T-cell (primary cell): ENCODE measurements around the gene TMEM131L. TPM values are rescaled to one million over a fixed set of nuclear protein-coding genes. Genes with fewer than 3 reads are reported as not detected.

ENCODE experiments used
- ATAC-seq, 4 experiments: fragments of 200-7000 bp in 3 of 4; fragments of 150-1000 bp in 1 of 4; cut with Tn5 transposase; replicated peaks in 1 of 4; 1 replicate in 3 of 4; 2 replicates in 1 of 4; pipeline ENCODE4 v1.10.0; 2021; ENCODE audit warnings: moderate library complexity in 3 of 4, mild to moderate bottlenecking in 2 of 4, moderate number of reproducible peaks in 1 of 4
- CTCF ChIA-PET, 2 donors: fragments of 300-600 bp; sonication (Branson Sonifier 250); formaldehyde crosslinking; loops; one replicate each; lab custom pipeline; 2022; ENCODE audit warnings: antibody characterized with exemption in 2 of 2; lab: Charles Lee
- POLR2A ChIA-PET, 2 donors: fragments of 300-600 bp; sonication (Branson Sonifier 250); formaldehyde crosslinking; loops; one replicate each; lab custom pipeline; 2022; ENCODE audit warnings: antibody characterized with exemption in 2 of 2; lab: Charles Lee
- DNase-seq, 35 experiments: peaks; one replicate each; pipeline versions ENCODE4 v3.0.0 to v3.0.0-alpha.2; 2013 to 2023
- H3K27ac ChIP-seq: one replicate; pipeline ENCODE4 v1.5.1; 2013; ENCODE audit warnings: low read length
- H3K27me3 ChIP-seq, 2 experiments: replicated peaks in 1 of 2; 1 replicate in 1 of 2; 2 replicates in 1 of 2; pipeline versions ENCODE4 v1.6.1 to v1.7.0; 2013; ENCODE audit warnings: low read length in 1 of 2, mixed read lengths in 1 of 2; ENCODE audit not compliant: control insufficient read depth in 2 of 2, insufficient read depth in 2 of 2; ENCODE audit errors: extremely low read depth in 1 of 2
- H3K36me3 ChIP-seq, 2 donors: 1 replicate in 1 of 2; 2 replicates in 1 of 2; pipeline versions ENCODE4 v1.6.1 to v1.7.0; 2013; ENCODE audit warnings: low read length in 1 of 2; ENCODE audit not compliant: control insufficient read depth in 2 of 2, insufficient read depth in 1 of 2; ENCODE audit errors: extremely low read depth in 1 of 2
- H3K4me1 ChIP-seq, 2 experiments: 1 replicate in 1 of 2; 2 replicates in 1 of 2; pipeline versions ENCODE4 v1.6.1 to v1.7.0; 2013; ENCODE audit warnings: low read length in 2 of 2, mixed read lengths in 1 of 2; ENCODE audit not compliant: insufficient read depth in 2 of 2, control insufficient read depth in 1 of 2; ENCODE audit errors: extremely low read depth in 1 of 2
- H3K4me3 ChIP-seq, 2 donors: 1 replicate in 1 of 2; 2 replicates in 1 of 2; pipeline versions ENCODE4 v1.5.1 to v1.7.0; 2013; ENCODE audit warnings: mild to moderate bottlenecking in 2 of 2, low read length in 1 of 2, moderate library complexity in 1 of 2; ENCODE audit not compliant: control insufficient read depth in 1 of 2; ENCODE audit errors: extremely low read depth in 1 of 2
- H3K9me3 ChIP-seq: 2 replicates; pipeline ENCODE4 v1.7.0; 2013
- H3K27ac Mint-ChIP-seq, 2 donors: one replicate each; pipeline ENCODE4 v1.8.0; 2020 to 2021; ENCODE audit warnings: mild to moderate bottlenecking in 2 of 2, mixed read lengths in 2 of 2
- H3K27me3 Mint-ChIP-seq, 2 donors: one replicate each; pipeline ENCODE4 v1.8.0; 2021 to 2022; ENCODE audit warnings: mixed read lengths in 2 of 2
- H3K36me3 Mint-ChIP-seq: one replicate; pipeline ENCODE4 v1.8.0; 2021; ENCODE audit warnings: mixed read lengths
- H3K4me1 Mint-ChIP-seq, 3 donors: one replicate each; pipeline ENCODE4 v1.8.0; 2020 to 2022; ENCODE audit warnings: mixed read lengths in 3 of 3, mild to moderate bottlenecking in 1 of 3
- H3K4me3 Mint-ChIP-seq, 3 donors: one replicate each; pipeline ENCODE4 v1.8.0; 2020 to 2022; ENCODE audit warnings: mild to moderate bottlenecking in 3 of 3, mixed read lengths in 3 of 3, moderate library complexity in 3 of 3
- H3K9me3 Mint-ChIP-seq, 3 donors: one replicate each; pipeline ENCODE4 v1.8.0; 2020 to 2022; ENCODE audit warnings: mixed read lengths in 3 of 3
- WGBS: methylation state at CpG from one replicate; pipeline ENCODE4 v1.1.5; 2013; ENCODE audit warnings: missing lambda C conversion rate; ENCODE audit not compliant: insufficient coverage; 5-methylcytosine and 5-hydroxymethylcytosine counted together
- total RNA-seq, 35 experiments: library from RNA in 6 of 35; stranded (reverse) in 6 of 35; fragments of 120-200 nt in 1 of 35; gene quantifications; one replicate each; pipeline versions ENCODE4 v1.2.1 to v1.2.4 and lab custom pipeline; 2013 to 2026

Gene TMEM131L
- total RNA-seq, 5 donors from 2014 or later (not counting 1 experiment from before 2014, with no cell fraction given) = 60.7 to 115 (median 72.6) TPM

DNA sequence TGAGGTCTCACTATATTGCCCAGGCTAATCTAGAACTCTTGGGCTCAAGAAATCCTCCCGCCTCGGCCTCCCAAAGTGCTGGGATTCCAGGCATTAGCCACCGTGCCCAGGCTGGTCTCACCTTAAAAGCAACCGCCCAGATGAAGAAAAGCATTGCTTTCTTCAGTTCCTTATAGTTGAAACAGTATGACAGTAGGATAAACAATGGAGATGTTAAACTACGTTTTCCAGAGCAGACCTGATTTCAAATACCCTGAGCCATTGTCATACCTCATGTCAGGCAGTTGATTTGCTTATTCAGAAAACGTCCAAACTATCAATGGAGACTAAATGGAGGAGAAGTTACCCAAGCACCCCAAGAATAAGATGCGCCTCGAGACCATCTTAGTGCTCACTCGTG lies 26.3 kb upstream of the TMEM131L start:
- WGBS = no CpG with 5 or more reads among the region's 9 CpGs
- H3K9me3 ChIP-seq = no peaks in the 10 kb centered on the region
- no peaks in the 10 kb centered on the region for H3K36me3 ChIP-seq
- ATAC-seq (no peak), DNase-seq (no peak)
- H3K4me3 ChIP-seq = peak overlapping the region in 1 of 2 donors; percentile 53
- peaks cover 9 to 23% of the 10 kb centered on the region in 2 experiments for H3K4me1 ChIP-seq
- Mint-ChIP-seq H3K4me1 (peaks cover 34 to 46% (median 43%) of the 10 kb centered on the region in 3 donors), H3K36me3 (no peaks in the 10 kb centered on the region), H3K27me3 (no peaks in the 10 kb centered on the region), H3K4me3 (peak overlapping the region; percentile 39 to 78 (median 78)), H3K9me3 (no peaks in the 10 kb centered on the region), H3K27ac (peak overlapping the region in 1 of 2 donors; percentile 94)
- no peaks in the 10 kb centered on the region for H3K27me3 ChIP-seq
- ChIA-PET CTCF (interaction anchor here in 1 of 2 donors (1.7 kb wide), 1 partner anchor 134 kb away, joined by 6 read pairs; no protein-coding TSS in a partner anchor), POLR2A (no interaction called here)
- H3K27ac ChIP-seq = peak overlapping the region; percentile 90

DNA sequence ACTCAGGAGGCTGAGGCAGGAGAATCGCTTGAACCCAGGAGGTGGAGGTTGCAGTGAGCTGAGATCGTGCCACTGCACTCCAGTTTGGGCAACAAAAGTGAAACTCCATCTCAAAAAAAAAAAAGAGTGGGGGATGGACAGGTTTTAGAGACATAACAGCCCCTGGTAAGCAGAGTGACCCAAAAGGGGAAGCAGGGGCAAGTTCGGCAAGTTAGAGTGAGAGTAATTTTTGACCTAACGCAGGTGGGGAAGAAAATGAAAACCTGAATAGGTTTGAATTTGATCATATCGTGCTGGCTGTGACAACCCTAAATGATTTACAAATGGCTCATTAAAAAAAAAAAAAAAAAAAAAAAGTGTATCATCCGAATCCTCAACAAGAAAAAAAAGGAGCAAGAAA lies 25.7 kb upstream of the TMEM131L start:
- ATAC-seq (no peak), DNase-seq (no peak)
- H3K9me3 Mint-ChIP-seq = no peaks in the 10 kb centered on the region
- ChIA-PET CTCF (no interaction called here), POLR2A (no interaction called here)
- no peak overlapping the region for H3K27ac ChIP-seq
- H3K36me3 ChIP-seq = no peaks in the 10 kb centered on the region
- H3K4me3 ChIP-seq = no peak overlapping the region
- peak overlapping the region; percentile 8 to 17 for H3K27ac Mint-ChIP-seq
- peak overlapping the region in 1 of 3 donors; percentile 31 for H3K4me3 Mint-ChIP-seq
- peaks cover 9 to 23% of the 10 kb centered on the region in 2 experiments for H3K4me1 ChIP-seq
- H3K27me3 ChIP-seq = no peaks in the 10 kb centered on the region
- H3K36me3 Mint-ChIP-seq = no peaks in the 10 kb centered on the region
- H3K4me1 Mint-ChIP-seq = peaks cover 34 to 46% (median 43%) of the 10 kb centered on the region in 3 donors
- no peaks in the 10 kb centered on the region for H3K9me3 ChIP-seq
- H3K27me3 Mint-ChIP-seq = no peaks in the 10 kb centered on the region
- WGBS = no CpG with 5 or more reads among the region's 6 CpGs

- ChIA-PET POLR2A (interaction anchor here (0.5 to 0.6 kb wide), 3 partner anchors 72 to 554 kb away, joined by 3 to 8 read pairs (median 4); no protein-coding TSS in a partner anchor), CTCF (interaction anchor here (0.5 to 1.4 kb wide), 6 partner anchors 10 to 1037 kb away, joined by 3 to 5 read pairs (median 4); no protein-coding TSS in a partner anchor)
- H3K4me1 ChIP-seq = peaks cover 13 to 18% of the 10 kb centered on the region in 2 experiments
- no peak for DNase-seq
- WGBS = no CpG with 5 or more reads among the region's 5 CpGs
- H3K9me3 ChIP-seq = no peaks in the 10 kb centered on the region
- H3K4me3 Mint-ChIP-seq = no peak overlapping the region
- peak overlapping the region in 1 of 2 donors; percentile 62 for H3K27ac Mint-ChIP-seq
- H3K27me3 ChIP-seq = no peaks in the 10 kb centered on the region
- no peak for ATAC-seq
- no peak overlapping the region for H3K4me3 ChIP-seq
- peaks cover 21 to 40% (median 23%) of the 10 kb centered on the region in 3 donors for H3K4me1 Mint-ChIP-seq
- H3K27ac ChIP-seq = no peak overlapping the region
- H3K27me3 Mint-ChIP-seq = no peaks in the 10 kb centered on the region
- H3K9me3 Mint-ChIP-seq = no peaks in the 10 kb centered on the region
- no peaks in the 10 kb centered on the region for H3K36me3 Mint-ChIP-seq
- no peaks in the 10 kb centered on the region for H3K36me3 ChIP-seq
Measured at GRCh38 chr4:153447175-153447905, 18.8 kb upstream of the TMEM131L start.

DNA sequence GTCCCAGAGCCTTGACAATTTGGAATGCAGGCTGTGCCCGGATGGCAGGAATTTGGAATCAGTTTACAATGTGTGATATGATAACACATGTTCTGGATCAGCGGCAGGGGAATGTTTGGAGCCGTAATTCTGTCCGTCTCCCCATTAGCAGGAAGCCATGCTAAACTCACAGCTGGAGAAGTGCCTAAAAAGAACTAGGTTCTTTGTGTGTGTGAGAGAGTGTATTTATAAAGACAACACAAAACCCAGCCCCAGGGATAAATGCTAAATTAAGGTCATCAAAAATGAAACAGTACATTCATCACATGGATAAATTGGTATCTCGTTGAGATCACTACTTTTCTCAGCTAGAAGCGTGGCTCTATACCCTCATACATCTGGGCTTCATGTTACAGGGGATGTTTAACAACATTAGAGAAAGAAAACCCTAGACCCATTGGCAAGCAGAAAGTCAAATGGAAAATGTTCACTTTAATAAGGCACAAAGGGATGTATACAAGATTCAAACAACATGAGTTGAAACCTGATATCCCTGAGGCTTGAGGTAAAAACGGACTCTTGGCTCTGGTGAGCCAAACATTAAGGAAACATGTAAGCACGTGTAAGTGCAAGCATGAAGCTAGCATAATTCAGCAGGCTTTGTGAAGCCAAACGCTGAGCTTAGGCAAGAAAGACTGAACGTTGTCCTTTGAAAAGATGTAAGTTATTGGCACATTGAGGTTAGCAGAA lies 18.0 kb upstream of the TMEM131L start:
- no peaks in the 10 kb centered on the region for H3K27me3 ChIP-seq
- ATAC-seq (no peak), DNase-seq (no peak)
- H3K9me3 ChIP-seq = no peaks in the 10 kb centered on the region
- H3K36me3 ChIP-seq = no peaks in the 10 kb centered on the region
- no peak overlapping the region for H3K4me3 Mint-ChIP-seq
- H3K27me3 Mint-ChIP-seq = no peaks in the 10 kb centered on the region
- H3K4me1 Mint-ChIP-seq = peaks cover 21 to 34% (median 23%) of the 10 kb centered on the region in 3 donors
- H3K36me3 Mint-ChIP-seq = no peaks in the 10 kb centered on the region
- ChIA-PET CTCF (interaction anchor here (0.5 to 1.4 kb wide), 6 partner anchors 11 to 1037 kb away, joined by 3 to 5 read pairs (median 3); no protein-coding TSS in a partner anchor), POLR2A (interaction anchor here in 1 of 2 donors (0.5 kb wide), 1 partner anchor 139 kb away, joined by 4 read pairs; no protein-coding TSS in a partner anchor)
- peak overlapping the region; percentile 48 to 59 for H3K27ac Mint-ChIP-seq
- no peak overlapping the region for H3K27ac ChIP-seq
- WGBS = 75% methylated on average over 3 of the region's 10 CpGs
- H3K4me1 ChIP-seq = peaks cover 13 to 18% of the 10 kb centered on the region in 2 experiments
- H3K4me3 ChIP-seq = no peak overlapping the region
- H3K9me3 Mint-ChIP-seq = no peaks in the 10 kb centered on the region

DNA sequence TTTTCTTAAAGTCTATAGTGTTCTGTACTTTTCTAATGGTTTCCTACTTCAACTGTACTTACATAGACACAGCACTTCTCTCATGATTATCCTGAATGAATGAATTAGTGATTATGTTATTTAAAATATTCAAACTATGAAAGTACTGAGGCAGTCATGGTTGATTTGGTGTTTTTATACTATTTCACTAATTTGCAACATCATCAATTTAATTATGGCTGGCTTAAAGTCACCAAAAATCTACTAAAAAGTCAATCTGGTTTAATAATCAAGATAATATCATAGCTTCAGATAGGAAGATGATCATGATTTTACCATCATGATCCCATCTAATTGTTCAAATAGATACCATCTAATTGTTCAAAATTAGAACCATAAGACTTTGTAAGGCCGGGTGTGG lies 16.8 kb upstream of the TMEM131L start:
- Mint-ChIP-seq H3K27ac (peak overlapping the region; percentile 68 to 77), H3K9me3 (no peaks in the 10 kb centered on the region), H3K27me3 (no peaks in the 10 kb centered on the region), H3K4me1 (peaks cover 21 to 31% (median 23%) of the 10 kb centered on the region in 3 donors), H3K36me3 (no peaks in the 10 kb centered on the region), H3K4me3 (peak overlapping the region in 1 of 3 donors; percentile 64)
- Histone ChIP-seq H3K4me3 (no peak overlapping the region), H3K27me3 (no peaks in the 10 kb centered on the region), H3K27ac (peak overlapping the region; percentile 43), H3K36me3 (no peaks in the 10 kb centered on the region), H3K9me3 (no peaks in the 10 kb centered on the region), H3K4me1 (peaks cover 13 to 18% of the 10 kb centered on the region in 2 experiments)
- DNase-seq = no peak
- POLR2A ChIA-PET = interaction anchor here in 1 of 2 donors (0.6 kb wide), 1 partner anchor 11 kb away, joined by 6 read pairs; no protein-coding TSS in a partner anchor
- WGBS = no CpG with 5 or more reads among the region's 1 CpG
- CTCF ChIA-PET = interaction anchor here in 1 of 2 donors (0.7 kb wide), 1 partner anchor 1698 kb away, joined by 5 read pairs; no protein-coding TSS in a partner anchor
- no peak for ATAC-seq

DNA sequence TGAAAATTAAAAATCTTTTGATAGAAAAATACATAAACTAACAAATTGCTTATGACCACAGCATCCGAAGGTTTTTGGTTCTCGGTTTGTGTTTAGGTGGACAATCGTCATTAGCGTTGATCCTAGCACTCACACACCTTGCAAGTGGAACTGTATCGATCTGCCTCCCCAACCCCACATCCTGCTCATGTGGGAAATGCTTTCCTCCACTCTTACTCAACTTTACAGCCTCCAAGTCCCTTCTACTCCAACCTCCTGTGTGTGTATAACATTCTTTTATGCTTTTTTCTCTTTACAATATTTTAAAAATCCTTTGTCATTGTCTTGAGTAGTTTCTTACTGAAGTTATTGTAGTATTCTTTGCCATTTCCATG lies 15.6 kb upstream of the TMEM131L start:
- ChIA-PET CTCF (no interaction called here), POLR2A (no interaction called here)
- Histone ChIP-seq H3K36me3 (no peaks in the 10 kb centered on the region), H3K4me1 (peaks cover 13 to 18% of the 10 kb centered on the region in 2 experiments), H3K27ac (peak overlapping the region; percentile 43), H3K4me3 (peak overlapping the region; percentile 1 to 38), H3K27me3 (no peaks in the 10 kb centered on the region), H3K9me3 (no peaks in the 10 kb centered on the region)
- WGBS = 0% methylated on average over 1 of the region's 5 CpGs
- DNase-seq (peak in 1 of 35 experiments; percentile 36), ATAC-seq (peak; percentile 64 to 80 (median 72))
- H3K4me1 Mint-ChIP-seq = peaks cover 21 to 31% (median 23%) of the 10 kb centered on the region in 3 donors
- H3K27me3 Mint-ChIP-seq = no peaks in the 10 kb centered on the region
- H3K4me3 Mint-ChIP-seq = peak overlapping the region; percentile 41 to 64 (median 47)
- no peaks in the 10 kb centered on the region for H3K36me3 Mint-ChIP-seq
- H3K27ac Mint-ChIP-seq = peak overlapping the region; percentile 68 to 77
- H3K9me3 Mint-ChIP-seq = no peaks in the 10 kb centered on the region
